GM21717 (cell line): ENCODE data around the gene CLC.
"Not testable (repeated sequence)": the region's sequence is repeated elsewhere in the genome, so short reads cannot be mapped to it uniquely, and the experiment has no call there.

Source experiments
- ATAC-seq: cut with Tn5 transposase; IDR thresholded peaks from one replicate; pipeline ENCODE4 v1.9.1; 2021; ENCODE audit warnings: mild to moderate bottlenecking, moderate library complexity; ENCODE audit not compliant: unreplicated experiment

The CLC gene

GRCh38 chr19:39737891-39738290 is at the start of gene CLC:
Gene CLC (minus strand): TSS chr19:39738029. CDS start chr19:39737952, 77 bp downstream.
- no peak for ATAC-seq

- no peak for ATAC-seq
Observed at GRCh38 chr19:39780894-39781293, 43.1 kb upstream of the CLC start.

- no peak for ATAC-seq
Observed at GRCh38 chr19:39778763-39779162, 40.9 kb upstream of the CLC start, which contains the start of gene LEUTX. Gene LEUTX (plus strand): TSS chr19:39778854. CDS start chr19:39778921, 67 bp downstream.

GRCh38 chr19:39768786-39769185 is 31.0 kb upstream of the CLC start:
- no peak for ATAC-seq

- no peak for ATAC-seq
Observed at GRCh38 chr19:39768334-39768733, 30.5 kb upstream of the CLC start.

- ATAC-seq, result no peak
Observed at GRCh38 chr19:39765091-39766076, 27.6 kb upstream of the CLC start.

GRCh38 chr19:39761851-39762250 is 24.0 kb upstream of the CLC start:
- ATAC-seq, result not testable (repeated sequence)

GRCh38 chr19:39759457-39760184 is 21.8 kb upstream of the CLC start:
- ATAC-seq, result no peak

GRCh38 chr19:39754971-39755370 is 17.1 kb upstream of the CLC start:
- ATAC-seq, result no peak

- no peak for ATAC-seq
Observed at GRCh38 chr19:39754544-39754943, 16.7 kb upstream of the CLC start.

- no peak for ATAC-seq
Observed at GRCh38 chr19:39752795-39753194, 15.0 kb upstream of the CLC start.

- ATAC-seq, result no peak
Observed at GRCh38 chr19:39752390-39752789, 14.6 kb upstream of the CLC start.

GRCh38 chr19:39749981-39750380 is 12.2 kb upstream of the CLC start:
- ATAC-seq, result no peak

GRCh38 chr19:39746836-39747529 is 9.2 kb upstream of the CLC start:
- no peak for ATAC-seq

GRCh38 chr19:39745643-39746042 is 7.8 kb upstream of the CLC start:
- no peak for ATAC-seq

- no peak for ATAC-seq
Observed at GRCh38 chr19:39740395-39740794, 2.6 kb upstream of the CLC start.

- no peak for ATAC-seq
Observed at GRCh38 chr19:39738814-39739213, 985 bp upstream of the CLC start.

- no peak for ATAC-seq
Observed at GRCh38 chr19:39737351-39737750, 478 bp downstream of the CLC start.

GRCh38 chr19:39736088-39736487 is 1.7 kb downstream of the CLC start:
- no peak for ATAC-seq

- ATAC-seq, result no peak
Observed at GRCh38 chr19:39735688-39736087, 2.1 kb downstream of the CLC start.

GRCh38 chr19:39733841-39734240 is 4.0 kb downstream of the CLC start:
- no peak for ATAC-seq
